ENCODE results near the gene NDUFS7. TPM values are rescaled to one million over a fixed set of nuclear protein-coding genes. Genes with fewer than 3 reads are reported as not detected.

Gene NDUFS7
- total RNA-seq, 1 donor from 2014 or later = 76.7 TPM

DNA sequence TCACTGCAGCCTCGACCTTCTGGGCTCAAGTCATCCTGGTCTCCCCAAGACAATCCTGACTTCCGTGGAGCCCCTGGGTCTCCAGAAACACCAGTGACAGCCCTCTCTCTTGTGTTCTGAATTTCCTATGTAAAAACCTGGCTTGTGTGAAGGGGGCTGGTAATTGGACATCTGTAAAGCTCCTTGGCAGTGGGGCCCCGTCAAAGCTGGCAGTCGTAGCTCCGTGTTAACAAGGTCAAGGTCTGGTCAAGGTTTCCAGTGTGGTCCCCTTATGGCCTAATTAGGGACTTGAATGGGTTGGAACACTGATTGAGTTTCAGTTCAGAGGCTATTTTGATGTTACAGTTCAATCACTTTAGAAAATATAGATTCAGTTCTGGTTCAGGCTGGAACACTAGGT lies 32.8 kb upstream of the NDUFS7 start:
- Histone ChIP-seq H3K4me1 (peaks cover 9% of the 10 kb centered on the region), H3K4me3 (no peak overlapping the region), H3K9me3 (no peaks in the 10 kb centered on the region), H3K36me3 (no peaks in the 10 kb centered on the region), H3K27ac (no peak overlapping the region), H3K27me3 (ENCODE audit: low read depth) (peaks cover 10% of the 10 kb centered on the region)
- TF ChIP-seq, protein P1, sequence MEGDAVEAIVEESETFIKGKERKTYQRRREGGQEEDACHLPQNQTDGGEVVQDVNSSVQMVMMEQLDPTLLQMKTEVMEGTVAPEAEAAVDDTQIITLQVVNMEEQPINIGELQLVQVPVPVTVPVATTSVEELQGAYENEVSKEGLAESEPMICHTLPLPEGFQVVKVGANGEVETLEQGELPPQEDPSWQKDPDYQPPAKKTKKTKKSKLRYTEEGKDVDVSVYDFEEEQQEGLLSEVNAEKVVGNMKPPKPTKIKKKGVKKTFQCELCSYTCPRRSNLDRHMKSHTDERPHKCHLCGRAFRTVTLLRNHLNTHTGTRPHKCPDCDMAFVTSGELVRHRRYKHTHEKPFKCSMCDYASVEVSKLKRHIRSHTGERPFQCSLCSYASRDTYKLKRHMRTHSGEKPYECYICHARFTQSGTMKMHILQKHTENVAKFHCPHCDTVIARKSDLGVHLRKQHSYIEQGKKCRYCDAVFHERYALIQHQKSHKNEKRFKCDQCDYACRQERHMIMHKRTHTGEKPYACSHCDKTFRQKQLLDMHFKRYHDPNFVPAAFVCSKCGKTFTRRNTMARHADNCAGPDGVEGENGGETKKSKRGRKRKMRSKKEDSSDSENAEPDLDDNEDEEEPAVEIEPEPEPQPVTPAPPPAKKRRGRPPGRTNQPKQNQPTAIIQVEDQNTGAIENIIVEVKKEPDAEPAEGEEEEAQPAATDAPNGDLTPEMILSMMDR (IDR thresholded peaks at IDR 0.05) = no peak
- intact Hi-C loops (cut with DNase I) = no loop called here
- no peak for ATAC-seq
- DNase-seq = no peak

DNA sequence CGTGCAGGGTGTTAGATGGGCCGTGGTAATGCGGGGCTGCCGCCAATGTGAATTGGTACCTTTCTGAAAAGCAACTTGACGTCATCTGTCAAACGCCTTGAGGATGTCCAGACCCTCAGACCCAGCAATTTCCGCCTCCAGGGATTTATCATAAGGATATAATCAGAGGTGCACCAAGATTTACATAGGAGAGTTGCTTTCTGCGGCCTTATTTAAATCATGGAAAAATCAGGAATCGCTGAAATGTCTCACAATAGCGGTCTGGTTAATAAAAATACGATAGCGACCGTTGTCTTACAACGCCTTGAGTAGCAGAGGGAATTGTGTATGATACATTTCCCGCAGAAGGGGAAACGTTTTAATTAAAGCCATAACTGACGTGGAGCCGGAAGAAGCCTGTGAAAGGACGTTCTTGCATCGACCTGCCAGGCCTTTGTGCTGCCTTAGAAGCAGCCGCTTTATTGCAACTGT lies 32.3 kb upstream of the NDUFS7 start:
- no peak overlapping the region for H3K27ac ChIP-seq
- no peak for ATAC-seq
- no peak for DNase-seq

DNA sequence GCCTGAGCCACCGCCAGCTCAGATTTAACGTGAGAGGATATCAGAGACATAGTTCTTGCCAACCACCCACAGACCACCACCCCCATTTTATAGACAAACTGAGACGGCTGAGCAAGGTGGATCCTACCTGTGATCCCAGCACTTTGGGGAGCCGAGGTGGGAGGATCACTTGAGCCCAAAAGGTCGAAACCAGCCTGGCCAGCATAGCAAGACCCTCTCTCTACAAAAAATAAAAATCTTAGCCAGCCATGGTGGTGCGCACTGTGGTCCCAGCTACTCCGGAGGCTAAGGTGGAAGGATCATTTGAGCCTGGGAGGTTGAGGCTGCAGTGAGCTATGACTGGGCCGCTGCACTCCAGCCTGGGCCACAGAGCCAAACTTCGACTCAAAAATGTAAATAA lies 30.6 kb upstream of the NDUFS7 start:
- no peak for ATAC-seq

More for the DNA sequence above, 32.3 kb upstream of the NDUFS7 start:
- Histone ChIP-seq H3K4me1 (peaks cover 14% of the 10 kb centered on the region), H3K36me3 (no peaks in the 10 kb centered on the region), H3K4me3 (no peak overlapping the region), H3K9me3 (no peaks in the 10 kb centered on the region), H3K27me3 (ENCODE audit: low read depth) (peaks cover 10% of the 10 kb centered on the region)
- TF ChIP-seq, protein P1 (IDR thresholded peaks at IDR 0.05) = no peak
- intact Hi-C loops (cut with DNase I) = no loop called here

DNA sequence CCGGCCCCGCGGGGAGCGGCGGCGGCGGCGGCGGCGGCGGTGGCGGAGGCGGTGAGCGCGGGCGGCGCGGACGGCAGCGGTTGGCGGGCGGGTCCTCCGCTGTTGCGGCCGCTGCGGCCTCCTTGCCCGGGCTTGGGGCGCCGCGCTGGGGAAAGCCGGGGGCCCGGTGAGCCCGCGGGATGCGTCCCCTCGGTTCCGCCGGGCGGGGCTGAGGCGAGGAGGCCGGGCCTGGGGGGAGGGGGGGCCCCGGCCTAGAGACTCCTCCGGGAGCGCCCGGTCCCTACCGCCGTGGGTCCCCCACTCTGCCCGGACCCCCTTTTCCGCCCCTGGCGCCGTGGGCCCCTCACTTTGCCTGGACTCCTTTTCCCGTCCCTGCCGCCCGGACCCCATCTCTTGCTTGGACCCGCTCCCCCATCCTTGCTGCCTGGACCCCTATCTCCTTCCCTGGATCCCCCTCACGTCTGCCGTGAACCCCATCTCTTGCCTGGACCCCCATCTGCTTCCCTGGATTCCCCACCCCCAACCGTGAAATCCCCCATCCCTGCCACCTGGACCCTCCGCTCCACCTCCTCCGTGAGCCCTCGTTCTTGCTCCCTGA lies 28.6 kb upstream of the NDUFS7 start:
- no peaks in the 10 kb centered on the region for H3K9me3 ChIP-seq
- intact Hi-C loops (cut with DNase I) = no loop called here
- peaks cover 20% of the 10 kb centered on the region for H3K4me1 ChIP-seq
- peaks cover 35% of the 10 kb centered on the region for H3K36me3 ChIP-seq
- peak overlapping the region; percentile 84 for H3K4me3 ChIP-seq
- DNase-seq = no peak
- TF ChIP-seq, protein P1 (IDR thresholded peaks at IDR 0.05) = no peak
- peak overlapping the region; percentile 69 for H3K27ac ChIP-seq
- ATAC-seq = peak; percentile 40 to 54
- H3K27me3 ChIP-seq (ENCODE audit: low read depth) = no peaks in the 10 kb centered on the region

More for the DNA sequence above, 30.6 kb upstream of the NDUFS7 start:
- intact Hi-C loops (cut with DNase I) = no loop called here
- H3K9me3 ChIP-seq = no peaks in the 10 kb centered on the region
- H3K4me3 ChIP-seq = no peak overlapping the region
- TF ChIP-seq, protein P1 (IDR thresholded peaks at IDR 0.05) = no peak
- no peak overlapping the region for H3K27ac ChIP-seq
- H3K27me3 ChIP-seq (ENCODE audit: low read depth) = peaks cover 10% of the 10 kb centered on the region
- peaks cover 20% of the 10 kb centered on the region for H3K4me1 ChIP-seq
- peaks cover 16% of the 10 kb centered on the region for H3K36me3 ChIP-seq
- DNase-seq = no peak

DNA sequence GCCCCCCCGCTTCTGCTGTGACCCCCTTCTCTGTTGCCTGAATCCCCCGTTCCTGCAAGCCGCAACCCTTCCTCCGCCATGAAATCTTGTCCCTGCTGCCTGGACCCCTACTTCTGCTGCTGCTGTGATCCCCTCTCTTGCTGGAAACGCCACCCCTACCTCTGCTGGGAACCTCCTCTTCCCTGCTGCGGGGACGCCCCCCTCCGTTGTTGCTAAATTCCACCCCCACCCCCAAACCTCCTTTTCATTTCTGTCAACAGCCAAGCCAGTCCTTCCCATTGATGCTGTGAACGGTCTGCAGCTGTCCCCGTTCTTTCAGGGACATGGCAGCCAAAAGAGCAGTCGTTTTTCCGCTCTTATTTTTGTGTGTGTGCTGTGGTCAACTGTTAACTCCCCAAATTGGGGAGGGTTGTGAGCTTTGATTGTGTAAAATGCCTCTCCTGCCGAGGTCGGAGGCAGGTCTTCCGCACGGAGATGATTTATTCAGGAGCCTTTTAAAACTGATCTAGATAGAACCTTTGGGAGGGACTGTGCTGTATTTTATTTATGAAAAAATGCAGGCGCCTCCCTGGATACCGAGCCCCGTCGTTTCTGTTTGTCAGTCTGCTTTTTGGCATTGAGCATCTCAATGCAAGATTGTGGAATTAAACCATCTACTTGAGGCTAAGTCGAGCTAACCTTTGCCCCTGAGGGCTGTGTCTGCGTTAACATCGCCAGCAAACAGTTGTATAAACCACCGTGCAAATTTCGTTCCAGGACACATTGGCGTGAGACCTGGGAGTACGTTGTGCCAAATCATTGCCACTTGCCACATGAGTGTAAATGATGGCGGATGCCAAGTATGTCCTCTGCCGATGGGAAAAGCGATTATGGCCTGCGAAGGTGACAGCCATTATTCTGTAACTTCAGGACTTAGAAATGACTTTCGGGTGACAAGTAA lies 27.9 kb upstream of the NDUFS7 start:
- DNase-seq = no peak
- H3K36me3 ChIP-seq = peaks cover 43% of the 10 kb centered on the region
- peaks cover 26% of the 10 kb centered on the region for H3K4me1 ChIP-seq
- H3K9me3 ChIP-seq = no peaks in the 10 kb centered on the region
- peak overlapping the region; percentile 84 for H3K4me3 ChIP-seq
- TF ChIP-seq, protein P1 (IDR thresholded peaks at IDR 0.05) = no peak
- no peak for ATAC-seq
- peak overlapping the region; percentile 7 for H3K27ac ChIP-seq
- no peaks in the 10 kb centered on the region for H3K27me3 ChIP-seq (ENCODE audit: low read depth)
- intact Hi-C loops (cut with DNase I) = no loop called here
